Stimulated activated CD8-positive, alpha-beta memory T cell treated with anti-CD3 and anti-CD28 coated beads, Interleukin-4, amount 100 ng/mL, for 1 hour (primary cell): ENCODE results near the gene C1orf21.

Source experiments
- DNase-seq, 2 donors: peaks; one replicate each; pipeline ENCODE4 v3.0.0-alpha.2; 2020; ENCODE audit warnings: low read depth in 2 of 2, low spot score in 1 of 2

The C1orf21 gene

DNA sequence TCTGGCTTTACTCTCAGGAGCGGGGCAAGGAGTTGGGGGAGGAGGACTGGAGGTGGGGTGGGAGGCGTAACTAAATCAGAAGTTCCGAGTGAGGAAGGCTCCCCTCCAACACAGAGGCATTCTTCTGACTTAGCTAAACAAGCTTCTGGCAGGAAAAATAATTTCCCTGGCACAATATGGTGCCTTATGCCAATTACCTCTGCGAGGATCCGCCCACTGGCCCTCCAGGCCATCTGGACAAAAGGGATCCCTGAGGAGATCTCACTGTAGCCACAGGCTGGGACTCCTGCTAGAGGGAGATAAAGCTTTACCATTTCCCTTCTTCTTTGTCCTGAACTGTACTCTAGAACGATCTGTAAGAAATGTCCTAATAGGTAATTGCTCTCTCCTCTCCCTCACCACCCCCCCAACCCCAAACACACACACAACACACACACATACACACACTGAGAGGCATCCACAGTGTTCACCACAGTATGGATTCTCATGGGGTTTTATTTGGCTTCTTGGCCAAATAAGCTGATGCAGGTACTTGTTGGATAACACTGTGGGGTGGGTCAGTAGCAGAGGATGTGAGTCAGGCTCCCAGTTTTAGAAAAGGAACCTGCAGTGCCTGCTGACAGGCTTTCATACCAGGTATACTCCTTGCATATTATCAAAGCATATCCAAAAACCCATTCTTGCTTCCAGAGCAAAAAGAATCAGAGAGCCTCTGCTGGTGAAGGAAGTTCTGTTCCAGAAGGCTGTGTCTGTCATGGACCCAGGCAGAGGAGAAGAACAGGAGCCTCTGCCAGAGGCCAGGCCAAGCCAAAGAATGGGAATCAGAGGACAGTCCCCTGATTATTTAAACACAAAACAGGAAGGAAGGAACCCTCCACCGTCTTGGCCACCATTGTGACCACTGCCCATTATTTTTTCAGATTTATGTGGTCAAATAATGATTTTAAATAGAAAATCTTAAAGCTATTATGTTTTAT lies 169.1 kb downstream of the C1orf21 start:
- no peak for DNase-seq

DNA sequence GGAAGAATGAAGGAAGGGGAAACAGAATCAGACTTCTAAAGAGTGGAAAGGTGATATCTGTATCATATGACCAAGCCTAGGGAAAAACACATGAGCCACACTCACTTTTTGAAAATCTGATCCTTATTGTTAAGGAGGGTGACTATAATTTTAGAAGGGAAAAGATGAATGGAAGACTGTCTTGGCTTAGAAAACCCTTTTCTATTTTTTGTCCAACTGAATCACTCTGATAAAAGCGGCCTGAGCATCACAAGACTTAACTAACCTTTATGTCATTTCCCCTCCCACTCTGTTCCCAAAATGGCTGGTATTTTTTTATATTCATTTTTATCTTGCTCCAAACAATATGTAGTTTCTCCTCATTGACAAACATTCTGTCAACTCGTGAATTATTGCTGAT lies 169.8 kb downstream of the C1orf21 start:
- DNase-seq = no peak

DNA sequence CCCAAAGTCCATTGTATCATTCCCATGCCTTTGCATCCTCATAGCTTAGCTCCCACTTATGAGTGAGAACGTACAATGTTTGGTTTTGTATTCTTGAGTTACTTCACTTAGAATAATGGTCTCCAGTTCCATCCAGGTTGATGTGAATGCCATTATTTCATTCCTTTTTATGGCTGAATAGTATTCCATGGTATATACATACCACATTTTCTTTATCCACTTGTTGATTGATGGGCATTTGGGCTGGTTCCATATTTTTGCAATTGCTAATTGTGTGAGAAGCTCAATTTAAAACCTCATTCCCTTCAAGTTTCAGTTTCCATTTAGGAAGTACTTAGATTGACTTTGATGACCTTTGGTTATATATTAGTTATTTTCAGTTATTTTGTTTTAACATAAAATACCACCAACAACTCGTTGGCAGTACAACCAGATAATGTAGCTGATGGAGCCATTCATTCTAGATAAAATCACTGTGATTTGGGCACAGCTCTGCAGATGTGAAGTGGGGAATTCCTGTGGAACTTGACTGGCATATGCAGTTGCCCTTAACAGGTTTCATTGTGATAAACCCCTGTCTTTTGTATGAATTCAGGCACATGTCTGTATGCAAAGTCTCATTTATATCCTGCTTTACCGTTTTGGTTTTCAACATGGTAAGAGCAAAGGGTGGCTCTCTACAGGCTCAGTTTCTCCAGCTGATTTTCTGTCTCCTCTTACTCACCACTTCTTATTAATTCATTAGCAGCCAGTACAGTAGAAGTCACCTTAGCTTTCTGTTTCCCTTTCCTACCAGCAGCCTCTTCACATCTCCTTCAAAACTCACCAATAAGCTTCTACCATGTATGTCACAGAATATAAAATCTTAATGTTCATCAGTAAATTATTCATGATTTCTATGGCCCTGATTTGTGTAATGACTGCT lies 170.9 kb downstream of the C1orf21 start:
- DNase-seq = no peak

DNA sequence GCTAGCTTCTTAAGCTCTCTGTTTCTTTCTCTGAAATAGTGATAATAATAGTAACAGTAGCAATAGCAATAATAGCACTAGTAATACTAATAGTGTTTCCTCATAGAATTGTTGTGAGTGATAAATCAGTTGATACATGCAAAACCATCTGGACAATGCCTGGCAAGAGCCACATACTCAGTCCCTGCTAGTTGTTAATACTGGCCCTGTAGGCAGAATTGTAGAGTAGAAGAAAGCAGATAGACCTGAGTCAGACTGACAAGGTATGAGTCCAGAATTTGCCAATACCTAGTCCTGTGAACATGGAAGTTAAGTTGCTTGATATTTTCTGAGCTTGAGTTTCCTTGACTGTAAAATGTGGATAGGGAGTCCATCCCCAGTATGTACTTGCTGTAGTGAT lies 171.9 kb downstream of the C1orf21 start:
- no peak for DNase-seq

DNA sequence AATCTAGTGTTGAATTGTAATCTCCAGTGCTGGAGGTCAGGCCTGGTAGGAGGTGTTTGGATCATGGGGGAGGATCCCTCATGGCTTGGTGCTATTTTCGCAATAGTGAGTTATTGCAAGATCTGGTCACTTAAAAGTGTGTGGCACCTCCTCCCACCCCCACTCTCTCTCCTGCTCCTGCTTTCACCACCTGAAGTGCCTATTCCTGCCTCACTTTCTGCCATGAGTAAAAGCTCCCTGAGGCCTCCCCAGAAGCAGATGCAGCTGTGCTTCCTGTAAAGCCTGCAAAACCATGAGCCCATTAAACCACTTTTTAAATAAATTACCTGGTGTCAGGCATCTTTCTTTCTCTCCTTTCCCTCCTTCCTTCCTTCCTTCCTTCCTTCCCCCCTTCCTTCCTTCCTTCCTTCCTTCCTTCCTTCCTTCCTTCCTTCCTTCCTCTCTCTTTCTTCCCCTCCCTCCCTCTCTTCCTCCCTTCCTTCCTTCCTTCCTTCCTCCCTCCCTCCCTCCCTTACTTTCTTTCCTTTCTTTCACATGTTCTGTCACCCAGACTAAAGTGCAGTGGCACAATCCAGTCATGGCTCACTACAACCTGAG lies 172.4 kb downstream of the C1orf21 start:
- no peak for DNase-seq

DNA sequence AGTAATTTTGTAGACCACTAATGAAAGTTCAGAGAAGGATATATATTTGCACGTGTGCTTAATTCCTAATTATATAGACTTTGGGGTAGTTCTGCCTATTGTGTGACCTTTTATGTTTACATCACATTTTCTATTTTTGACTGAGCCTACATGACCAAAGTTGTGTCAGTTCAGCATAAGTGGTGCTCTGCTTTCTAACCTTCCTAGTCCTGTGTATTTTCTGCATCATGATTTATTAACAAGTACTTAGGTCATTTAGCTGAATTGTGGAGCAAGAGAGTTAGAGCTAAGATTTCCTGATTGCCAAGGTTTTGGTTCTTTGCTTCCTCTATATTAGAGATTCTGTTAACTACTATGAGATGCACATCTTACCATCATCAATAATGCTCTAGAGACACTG lies 176.0 kb downstream of the C1orf21 start:
- DNase-seq = no peak

DNA sequence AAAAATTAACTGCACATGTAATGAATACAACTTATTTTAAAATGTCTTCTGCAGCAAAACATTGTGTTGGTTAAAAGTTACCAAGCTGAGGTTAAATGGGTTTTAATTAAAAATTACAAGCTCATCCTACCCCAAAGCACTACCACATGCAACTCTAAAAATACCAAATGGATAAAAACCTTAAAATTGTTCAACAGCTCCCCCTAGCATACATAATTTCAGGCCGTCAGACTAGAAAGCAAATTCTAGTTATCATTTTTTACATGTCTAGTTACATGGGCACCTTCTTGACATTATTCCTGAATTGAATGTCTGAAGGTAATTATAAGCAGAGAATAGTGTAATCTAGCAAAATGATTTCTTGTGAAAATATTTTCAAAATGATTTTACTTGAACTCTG lies 176.5 kb downstream of the C1orf21 start:
- DNase-seq = no peak

DNA sequence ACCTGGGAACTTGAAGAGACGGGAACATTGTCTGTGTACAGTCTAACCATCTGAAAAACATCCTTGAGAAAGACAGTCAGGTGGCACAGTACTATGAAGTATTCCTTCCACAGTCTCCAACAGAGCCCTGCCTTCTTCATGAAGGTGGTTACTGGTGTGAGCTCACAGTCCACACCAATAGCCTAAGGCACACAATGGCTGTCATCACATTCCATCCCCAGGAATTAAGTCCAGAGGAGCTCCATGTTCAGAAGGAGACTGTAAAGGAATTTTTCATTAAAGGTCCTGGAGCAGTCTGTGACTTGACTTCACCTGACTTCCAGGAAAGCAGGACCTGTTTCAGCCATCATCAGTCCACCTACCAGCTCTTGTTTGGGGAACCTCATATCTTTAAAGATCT lies 180.2 kb downstream of the C1orf21 start:
- no peak for DNase-seq

DNA sequence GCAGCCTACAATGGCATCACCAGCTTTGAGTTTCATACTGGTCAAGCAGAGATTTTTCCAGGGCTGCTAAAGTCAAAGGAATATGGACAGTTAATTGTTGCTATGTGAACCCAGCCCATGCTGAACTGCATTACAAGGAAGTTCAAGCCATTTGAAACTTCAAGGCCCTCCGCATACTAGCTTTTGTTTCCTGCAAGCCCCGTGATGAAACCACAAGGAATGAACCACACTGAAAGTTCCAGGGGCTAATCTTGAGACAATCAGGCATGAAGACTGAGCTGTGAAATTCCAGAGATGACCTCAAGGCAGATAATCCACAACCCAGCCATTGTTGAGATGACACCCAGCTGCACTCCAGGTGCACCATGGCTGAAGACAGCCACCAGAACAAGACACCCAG lies 180.8 kb downstream of the C1orf21 start:
- no peak for DNase-seq

DNA sequence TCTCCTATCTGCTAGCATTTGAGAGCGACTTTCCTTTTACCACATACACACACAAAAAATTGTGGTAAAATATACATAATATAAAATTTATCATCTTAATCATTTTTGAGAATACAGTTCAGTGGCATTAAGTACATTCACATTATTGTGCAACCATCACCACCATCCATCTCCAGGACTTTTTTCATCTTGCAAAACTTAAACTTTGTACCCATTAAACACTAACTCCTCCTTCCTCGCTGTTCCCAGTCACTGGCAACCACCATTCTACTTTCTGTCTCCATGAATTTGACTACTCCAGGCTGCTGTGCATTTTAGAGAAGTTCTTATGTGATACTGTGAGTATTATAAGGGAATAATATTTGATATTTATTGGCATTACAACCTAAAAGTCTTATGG lies 181.3 kb downstream of the C1orf21 start:
- no peak for DNase-seq

DNA sequence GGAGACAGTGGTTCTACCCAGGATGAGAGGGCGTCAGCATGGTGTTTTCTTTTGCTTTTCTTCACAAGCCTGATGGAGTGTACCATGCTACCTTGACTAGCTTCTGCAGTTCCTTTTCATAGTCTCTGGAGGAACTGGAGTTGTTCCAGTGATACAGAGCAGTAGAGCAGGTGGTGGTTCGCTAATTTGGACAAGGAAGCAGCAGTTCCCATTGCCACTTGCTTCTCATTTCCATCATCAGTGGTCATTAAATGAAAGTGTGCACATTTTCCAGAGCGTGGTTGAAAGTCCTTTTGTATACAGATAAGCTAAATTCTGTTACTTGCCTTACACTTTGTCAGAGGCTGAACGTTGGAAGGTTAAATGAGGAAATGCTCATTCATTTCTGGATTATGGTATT lies 182.3 kb downstream of the C1orf21 start:
- no peak for DNase-seq

DNA sequence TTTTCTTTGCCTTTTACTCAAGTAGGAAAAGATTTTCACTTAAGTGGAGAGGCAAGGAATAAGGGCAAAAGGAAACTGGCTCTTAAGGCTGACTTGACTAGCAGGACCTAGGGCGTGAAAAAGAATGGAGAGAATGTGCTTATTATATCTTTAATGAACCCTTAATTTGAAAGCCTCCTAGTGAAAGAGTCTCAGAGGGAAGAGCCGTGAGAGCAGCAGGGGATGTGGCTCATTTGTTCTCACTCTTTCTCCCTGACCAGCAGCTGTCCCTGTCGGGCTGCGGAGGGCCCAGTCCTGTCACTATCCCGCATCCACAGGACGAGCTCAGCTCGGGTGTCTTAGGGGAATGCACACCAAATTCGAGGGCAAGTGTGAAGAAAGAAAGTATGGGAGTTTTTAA lies 187.8 kb downstream of the C1orf21 start:
- no peak for DNase-seq

DNA sequence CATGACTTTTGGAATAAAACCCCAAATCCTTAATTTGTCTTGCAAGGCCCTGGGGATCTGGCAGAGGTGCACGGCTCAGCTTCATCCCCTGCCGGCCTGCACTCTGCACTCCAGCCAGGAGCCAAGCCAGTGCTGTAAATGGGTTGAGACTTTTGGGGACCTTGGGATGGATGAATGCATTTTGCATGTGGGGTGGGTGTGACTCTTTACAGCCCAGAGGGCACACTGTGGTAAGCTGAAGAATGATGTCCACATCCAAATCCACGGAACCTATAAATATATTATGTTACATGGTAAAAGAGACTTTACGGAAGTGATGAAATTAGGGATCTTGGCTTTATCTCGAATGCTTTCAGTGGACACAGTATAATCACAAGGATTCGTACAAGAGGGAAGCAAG lies 190.0 kb downstream of the C1orf21 start:
- no peak for DNase-seq

DNA sequence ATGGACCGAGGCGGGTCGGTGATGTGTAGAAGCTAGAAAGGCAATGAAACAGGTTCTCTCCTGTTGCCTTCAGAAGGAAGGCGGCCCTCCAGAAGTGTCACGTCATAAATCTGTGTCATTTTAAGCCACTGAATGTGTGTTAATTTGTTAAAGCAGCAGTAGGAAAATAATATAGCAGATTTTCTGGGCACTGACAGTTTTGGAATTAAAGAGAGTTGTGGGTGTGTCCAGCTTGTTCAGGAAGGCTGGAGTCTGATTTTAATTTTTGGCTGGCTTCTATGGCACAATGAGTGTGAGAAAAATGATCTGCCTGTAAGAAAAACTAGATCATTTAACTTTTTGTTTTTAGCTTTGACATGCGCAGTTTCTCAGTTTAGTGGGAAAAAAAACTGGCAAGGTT lies 190.5 kb downstream of the C1orf21 start:
- no peak for DNase-seq

DNA sequence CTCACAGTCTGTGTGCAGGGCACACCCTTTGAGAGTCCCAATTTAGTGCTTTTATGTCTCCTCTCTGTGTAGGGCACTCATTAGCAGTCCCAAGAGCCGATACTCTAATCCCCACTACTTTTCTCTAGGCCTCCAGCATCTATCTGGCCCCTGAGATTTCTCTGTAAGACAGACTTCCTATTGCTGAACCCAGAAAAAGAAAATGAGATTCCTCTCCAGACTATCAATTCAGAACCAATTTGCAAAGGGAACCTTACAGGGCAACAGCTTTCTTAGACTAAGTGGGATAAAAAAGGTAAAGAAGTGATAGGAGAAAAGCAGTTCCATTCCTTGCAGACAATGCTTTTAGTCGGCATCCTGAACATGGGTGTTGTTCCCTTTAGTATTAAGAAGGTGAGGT lies 195.6 kb downstream of the C1orf21 start:
- no peak for DNase-seq

DNA sequence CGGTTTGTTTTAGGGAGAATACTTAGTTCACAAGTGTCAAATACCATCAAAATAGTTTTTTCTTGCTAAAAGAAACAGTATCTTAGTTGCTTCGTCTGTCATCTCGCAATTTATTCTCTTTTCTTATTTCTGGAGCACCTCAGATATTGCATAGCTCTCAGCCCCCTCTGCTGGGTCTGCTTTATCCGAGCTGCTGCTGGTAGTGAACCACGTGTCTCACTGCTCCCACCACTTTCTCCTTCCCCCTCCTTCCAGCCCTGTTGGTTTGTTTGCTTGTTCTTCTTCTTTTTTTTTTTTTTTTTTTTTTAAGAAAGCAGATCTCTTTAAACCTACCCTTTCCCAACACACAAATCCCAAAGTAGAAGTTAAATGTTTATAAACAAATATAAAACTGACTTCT lies 197.0 kb downstream of the C1orf21 start:
- no peak for DNase-seq

DNA sequence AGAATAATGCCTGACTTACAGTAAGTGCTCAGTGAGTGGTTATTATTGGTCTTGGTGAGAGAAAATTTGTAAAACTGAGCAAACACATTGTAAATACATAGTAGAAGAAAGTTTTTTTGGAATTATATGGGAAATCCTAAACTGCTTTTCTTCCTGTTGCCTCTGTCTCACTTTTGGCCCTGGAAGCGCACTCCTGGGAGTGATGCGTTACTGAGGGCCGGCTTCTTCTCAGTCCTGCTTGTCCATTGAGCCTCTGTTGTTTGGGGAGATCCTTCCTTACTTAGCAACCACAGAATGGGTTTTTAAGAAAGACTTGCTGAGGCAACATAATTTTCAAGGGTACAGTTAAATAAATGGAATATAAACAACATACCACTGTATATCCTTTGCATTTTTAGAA lies 201.9 kb downstream of the C1orf21 start:
- no peak for DNase-seq

DNA sequence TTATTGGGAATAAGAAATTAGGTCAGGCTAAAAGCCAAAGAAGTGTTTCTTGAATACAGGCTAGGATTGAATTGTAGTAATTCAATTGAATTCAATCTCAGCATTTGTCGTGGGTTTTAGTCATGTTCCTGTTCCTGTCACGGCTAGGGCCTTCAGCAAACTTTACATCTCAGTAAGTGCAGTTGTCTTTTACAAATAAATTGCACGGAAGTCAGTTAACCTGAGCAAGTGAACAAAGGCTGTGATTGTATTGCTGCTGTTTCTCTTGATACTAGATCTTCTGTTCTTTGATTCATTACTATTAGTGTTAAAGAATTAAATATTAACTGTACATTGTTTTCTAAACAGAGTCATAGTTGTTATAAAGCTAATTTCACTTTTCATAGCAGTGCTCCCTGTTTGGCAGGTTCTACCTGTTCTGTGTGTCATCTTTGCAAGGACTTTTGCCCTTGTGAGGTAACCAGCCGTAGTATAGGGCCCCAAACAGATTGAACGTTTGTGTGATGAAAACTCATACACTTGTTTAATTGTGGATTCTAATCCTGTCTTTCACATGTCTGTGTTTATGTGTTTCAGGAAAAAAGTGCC lies 203.4 kb downstream of the C1orf21 start:
- no peak for DNase-seq

DNA sequence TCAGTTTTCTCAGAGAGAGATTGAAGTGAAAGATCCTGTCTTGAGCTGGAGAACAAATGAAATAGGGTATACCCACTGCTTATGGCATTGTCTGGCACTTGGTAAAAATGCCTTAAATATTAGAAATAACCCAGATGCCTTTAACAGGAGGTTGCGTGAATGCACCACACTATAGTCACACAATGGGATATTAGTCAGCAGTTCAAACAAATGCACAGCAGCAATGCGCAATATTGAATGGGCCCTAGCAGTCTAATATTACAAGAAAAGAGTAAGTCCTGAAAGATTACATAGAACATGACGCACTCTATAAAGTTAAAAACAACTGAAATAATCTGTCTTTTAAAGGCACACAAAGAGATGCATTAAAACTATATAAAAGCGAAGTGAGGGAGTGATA lies 206.8 kb downstream of the C1orf21 start:
- DNase-seq = no peak

DNA sequence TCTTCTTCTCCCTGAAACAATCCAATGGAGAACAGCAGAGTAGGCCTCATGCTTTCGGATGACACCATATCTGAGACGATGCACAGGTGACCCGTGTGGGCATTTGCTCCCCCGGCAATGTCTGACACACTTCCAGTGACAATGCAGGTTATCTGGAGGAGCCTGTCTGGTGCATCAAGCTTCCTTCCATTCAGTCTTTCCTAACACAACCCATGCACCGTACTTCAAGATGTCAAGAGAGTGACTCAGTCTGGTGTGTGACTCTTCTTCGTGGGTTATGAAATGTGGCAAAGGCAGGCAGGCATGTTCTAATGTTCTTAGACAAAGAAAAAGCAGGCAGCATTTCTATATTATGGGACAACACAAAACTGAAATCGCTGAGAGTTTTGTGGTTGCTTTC lies 208.8 kb downstream of the C1orf21 start:
- DNase-seq = no peak

DNA sequence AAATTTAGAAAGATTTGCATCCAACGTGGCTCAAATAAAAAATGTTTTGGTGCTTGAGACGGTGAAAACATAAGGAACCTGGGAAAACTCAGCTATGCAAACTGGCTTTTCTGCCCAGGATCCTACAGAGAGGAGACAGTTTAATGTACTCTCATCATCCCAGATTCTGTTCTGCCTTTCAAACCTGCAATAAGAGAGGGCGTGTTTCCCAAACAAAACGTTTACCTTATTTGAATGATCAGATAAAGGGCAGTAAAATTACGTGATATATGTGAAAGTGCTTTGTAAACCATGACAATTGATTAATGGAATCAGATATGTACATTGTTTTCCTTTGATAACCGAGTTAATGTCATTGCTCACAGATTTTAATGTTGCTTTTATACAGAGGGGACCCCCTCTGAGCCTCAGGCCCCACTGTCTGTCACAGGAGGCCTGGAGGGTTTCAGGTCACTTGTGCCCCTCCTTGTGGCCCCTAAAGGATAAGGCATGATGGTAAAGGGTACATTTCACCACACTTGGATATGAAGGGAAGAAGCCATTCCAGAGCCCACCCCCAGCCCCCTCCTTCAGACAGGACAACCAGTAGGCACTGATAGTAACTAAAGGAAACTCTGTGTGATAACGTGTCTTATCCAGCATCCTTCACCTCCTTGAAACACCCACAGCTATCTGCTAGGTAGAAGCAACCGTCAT lies 210.3 kb downstream of the C1orf21 start:
- DNase-seq = no peak
